GM23338 (cell line): ENCODE data around the gene DOCK1.

ENCODE experiments used
- EZH2 ChIP-seq: fragments of 200-600 bp; sonication (generic); IDR thresholded peaks from one replicate; pipeline ENCODE4 v1.8.0; 2017; ENCODE audit warnings: antibody characterized with exemption, mild to moderate bottlenecking, low read depth; ENCODE audit not compliant: unreplicated experiment
- EZH2phosphoT487 ChIP-seq: fragments of 200-600 bp; sonication (generic); IDR thresholded peaks from one replicate; pipeline ENCODE4 v1.8.1; 2018; ENCODE audit warnings: antibody characterized with exemption; ENCODE audit not compliant: unreplicated experiment
- JUNB ChIP-seq: IDR thresholded peaks from one replicate; pipeline ENCODE4 v1.6.1; 2016; ENCODE audit warnings: antibody characterized with exemption; ENCODE audit not compliant: unreplicated experiment
- POLR2AphosphoS5 ChIP-seq: IDR thresholded peaks from 2 replicates; pipeline ENCODE4 v1.6.1; 2016; ENCODE audit warnings: antibody characterized with exemption, low read depth
- ZNF114 ChIP-seq: fragments of 250-450 bp; sonication (Bioruptor Pico); IDR thresholded peaks from 2 replicates; pipeline ENCODE4 v1.5.0; 2020; ENCODE audit warnings: mild to moderate bottlenecking, moderate library complexity
- ZNF331 ChIP-seq: fragments of 250-450 bp; sonication (Bioruptor Pico); IDR thresholded peaks from 2 replicates; pipeline ENCODE4 v1.5.0; 2020; ENCODE audit warnings: low read depth, mild to moderate bottlenecking, moderate library complexity
- TF ChIP-seq, protein P1 (sequence below), 2 experiments: fragments of 200-600 bp in 1 of 2; sonication (generic) in 1 of 2; conservative IDR thresholded peaks; 2 replicates each; pipeline versions ENCODE4 v1.5.1 to v1.6.1; 2016 to 2017; ENCODE audit warnings: antibody characterized with exemption in 2 of 2, low read depth in 2 of 2, mild to moderate bottlenecking in 2 of 2, moderate library complexity in 1 of 2
- TF ChIP-seq, protein P2 (sequence below): IDR thresholded peaks from one replicate; pipeline ENCODE4 v1.6.1; 2018; ENCODE audit warnings: antibody characterized with exemption; ENCODE audit not compliant: unreplicated experiment
- TF ChIP-seq, protein P3 (sequence below): IDR thresholded peaks from 2 replicates; pipeline ENCODE4 v1.6.1; 2016; ENCODE audit warnings: antibody characterized with exemption

DNA sequence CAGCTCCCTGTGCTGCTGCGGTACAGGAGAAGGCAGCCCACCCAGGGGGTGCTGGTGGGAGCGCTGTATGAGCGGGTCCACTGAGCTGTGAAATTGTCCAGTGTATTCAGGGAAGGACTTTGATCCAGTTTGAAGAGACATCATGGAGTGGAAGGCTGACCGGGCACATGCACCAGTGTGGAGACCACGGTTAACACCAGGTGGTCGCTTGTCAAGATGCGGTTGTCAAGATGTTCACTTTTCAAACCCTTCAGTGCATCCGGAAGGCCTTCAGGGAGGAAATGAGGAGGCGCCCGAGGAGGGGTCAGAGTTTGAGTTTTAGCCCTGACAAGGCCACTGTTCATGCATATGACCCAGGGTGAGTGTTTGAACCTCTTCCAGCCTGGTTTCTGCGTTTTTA lies 6.1 kb downstream of the DOCK1 start:
- TF ChIP-seq, protein P1, sequence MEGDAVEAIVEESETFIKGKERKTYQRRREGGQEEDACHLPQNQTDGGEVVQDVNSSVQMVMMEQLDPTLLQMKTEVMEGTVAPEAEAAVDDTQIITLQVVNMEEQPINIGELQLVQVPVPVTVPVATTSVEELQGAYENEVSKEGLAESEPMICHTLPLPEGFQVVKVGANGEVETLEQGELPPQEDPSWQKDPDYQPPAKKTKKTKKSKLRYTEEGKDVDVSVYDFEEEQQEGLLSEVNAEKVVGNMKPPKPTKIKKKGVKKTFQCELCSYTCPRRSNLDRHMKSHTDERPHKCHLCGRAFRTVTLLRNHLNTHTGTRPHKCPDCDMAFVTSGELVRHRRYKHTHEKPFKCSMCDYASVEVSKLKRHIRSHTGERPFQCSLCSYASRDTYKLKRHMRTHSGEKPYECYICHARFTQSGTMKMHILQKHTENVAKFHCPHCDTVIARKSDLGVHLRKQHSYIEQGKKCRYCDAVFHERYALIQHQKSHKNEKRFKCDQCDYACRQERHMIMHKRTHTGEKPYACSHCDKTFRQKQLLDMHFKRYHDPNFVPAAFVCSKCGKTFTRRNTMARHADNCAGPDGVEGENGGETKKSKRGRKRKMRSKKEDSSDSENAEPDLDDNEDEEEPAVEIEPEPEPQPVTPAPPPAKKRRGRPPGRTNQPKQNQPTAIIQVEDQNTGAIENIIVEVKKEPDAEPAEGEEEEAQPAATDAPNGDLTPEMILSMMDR (conservative IDR thresholded peaks at IDR 0.05; ENCODE audit: low read depth in 2 of 2): no peak
- TF ChIP-seq POLR2AphosphoS5 (no peak), EZH2 (no peak), ZNF114 (CRISPR knock-in tag) (no peak), EZH2phosphoT487 (no peak), JUNB (no peak), ZNF331 (CRISPR knock-in tag) (no peak)
- TF ChIP-seq, protein P2, sequence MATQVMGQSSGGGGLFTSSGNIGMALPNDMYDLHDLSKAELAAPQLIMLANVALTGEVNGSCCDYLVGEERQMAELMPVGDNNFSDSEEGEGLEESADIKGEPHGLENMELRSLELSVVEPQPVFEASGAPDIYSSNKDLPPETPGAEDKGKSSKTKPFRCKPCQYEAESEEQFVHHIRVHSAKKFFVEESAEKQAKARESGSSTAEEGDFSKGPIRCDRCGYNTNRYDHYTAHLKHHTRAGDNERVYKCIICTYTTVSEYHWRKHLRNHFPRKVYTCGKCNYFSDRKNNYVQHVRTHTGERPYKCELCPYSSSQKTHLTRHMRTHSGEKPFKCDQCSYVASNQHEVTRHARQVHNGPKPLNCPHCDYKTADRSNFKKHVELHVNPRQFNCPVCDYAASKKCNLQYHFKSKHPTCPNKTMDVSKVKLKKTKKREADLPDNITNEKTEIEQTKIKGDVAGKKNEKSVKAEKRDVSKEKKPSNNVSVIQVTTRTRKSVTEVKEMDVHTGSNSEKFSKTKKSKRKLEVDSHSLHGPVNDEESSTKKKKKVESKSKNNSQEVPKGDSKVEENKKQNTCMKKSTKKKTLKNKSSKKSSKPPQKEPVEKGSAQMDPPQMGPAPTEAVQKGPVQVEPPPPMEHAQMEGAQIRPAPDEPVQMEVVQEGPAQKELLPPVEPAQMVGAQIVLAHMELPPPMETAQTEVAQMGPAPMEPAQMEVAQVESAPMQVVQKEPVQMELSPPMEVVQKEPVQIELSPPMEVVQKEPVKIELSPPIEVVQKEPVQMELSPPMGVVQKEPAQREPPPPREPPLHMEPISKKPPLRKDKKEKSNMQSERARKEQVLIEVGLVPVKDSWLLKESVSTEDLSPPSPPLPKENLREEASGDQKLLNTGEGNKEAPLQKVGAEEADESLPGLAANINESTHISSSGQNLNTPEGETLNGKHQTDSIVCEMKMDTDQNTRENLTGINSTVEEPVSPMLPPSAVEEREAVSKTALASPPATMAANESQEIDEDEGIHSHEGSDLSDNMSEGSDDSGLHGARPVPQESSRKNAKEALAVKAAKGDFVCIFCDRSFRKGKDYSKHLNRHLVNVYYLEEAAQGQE: no peak
- TF ChIP-seq, protein P3, sequence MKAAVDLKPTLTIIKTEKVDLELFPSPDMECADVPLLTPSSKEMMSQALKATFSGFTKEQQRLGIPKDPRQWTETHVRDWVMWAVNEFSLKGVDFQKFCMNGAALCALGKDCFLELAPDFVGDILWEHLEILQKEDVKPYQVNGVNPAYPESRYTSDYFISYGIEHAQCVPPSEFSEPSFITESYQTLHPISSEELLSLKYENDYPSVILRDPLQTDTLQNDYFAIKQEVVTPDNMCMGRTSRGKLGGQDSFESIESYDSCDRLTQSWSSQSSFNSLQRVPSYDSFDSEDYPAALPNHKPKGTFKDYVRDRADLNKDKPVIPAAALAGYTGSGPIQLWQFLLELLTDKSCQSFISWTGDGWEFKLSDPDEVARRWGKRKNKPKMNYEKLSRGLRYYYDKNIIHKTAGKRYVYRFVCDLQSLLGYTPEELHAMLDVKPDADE: no peak
